Adrenal gland (tissue), 12 donors: ENCODE measurements around the gene TBC1D21. TPM values are rescaled to one million over a fixed set of nuclear protein-coding genes. Genes with fewer than 3 reads are reported as not detected.
A peak's percentile ranks its signal among the peaks of the same experiment; 100 is the strongest.

Source experiments
- DNase-seq, 7 donors: peaks; one replicate each; pipeline ENCODE4 v3.0.0-alpha.2; 2019 to 2020
- H3K27ac ChIP-seq, 5 donors: fragments of 200-600 bp; sonication (generic) in 4 of 5; 1 replicate in 3 of 5; 2 replicates in 2 of 5; pipeline versions ENCODE4 v1.5.1 to v1.8.0; 2016 to 2020; ENCODE audit warnings: mild to moderate bottlenecking in 1 of 5
- H3K27me3 ChIP-seq: fragments of 200-600 bp; 2 replicates; pipeline ENCODE4 v1.8.0; 2021
- H3K36me3 ChIP-seq, 2 donors: fragments of 200-600 bp; replicated peaks in 1 of 2; 1 replicate in 1 of 2; 2 replicates in 1 of 2; pipeline versions ENCODE4 v1.5.1 to v1.8.0; 2018 to 2022
- H3K4me1 ChIP-seq, 2 donors: fragments of 200-600 bp; replicated peaks in 1 of 2; 1 replicate in 1 of 2; 2 replicates in 1 of 2; pipeline versions ENCODE4 v1.5.1 to v1.8.0; 2018 to 2021
- H3K4me3 ChIP-seq, 4 donors: fragments of 200-600 bp; sonication (generic) in 3 of 4; one replicate each; pipeline ENCODE4 v1.5.1; 2016 to 2018
- H3K9me3 ChIP-seq, 3 donors: fragments of 200-600 bp; sonication (generic) in 1 of 3; replicated peaks in 1 of 3; 1 replicate in 2 of 3; 2 replicates in 1 of 3; pipeline versions ENCODE4 v1.5.1 to v1.8.0; 2016 to 2021
- CTCF ChIP-seq, 6 experiments: fragments of 450-650 bp in 4 of 6; fragments of 200-600 bp in 2 of 6; sonication (generic) in 1 of 6; IDR thresholded peaks; 1 replicate in 5 of 6; 2 replicates in 1 of 6; pipeline versions ENCODE4 v1.5.1 to v1.8.0; 2016 to 2021; ENCODE audit warnings: antibody characterized with exemption in 6 of 6, mild to moderate bottlenecking in 2 of 6, moderate library complexity in 1 of 6
- POLR2A ChIP-seq, 2 donors: fragments of 450-650 bp; IDR thresholded peaks; one replicate each; pipeline ENCODE4 v1.6.1; 2017; ENCODE audit warnings: antibody characterized with exemption in 2 of 2, mild to moderate bottlenecking in 2 of 2, moderate library complexity in 1 of 2
- WGBS, 4 donors: extraction: QIAGEN DNeasy Blood & Tissue Kit in 2 of 4; methylation state at CpG; one replicate each; pipeline versions ENCODE4 v1.1.5 to v1.1.7; 2013 to 2017; 5-methylcytosine and 5-hydroxymethylcytosine counted together
- intact Hi-C, 2 donors: fragments of 100-400 bp; cut with DNase I; formaldehyde crosslinking; loops; one replicate each; pipeline versions ENCODE4 v1.14.1 to v1.15.0; 2022 to 2023
- polyA plus RNA-seq, 3 donors: library from polyadenylated mRNA; stranded (reverse); fragments of 200-250 nt in 2 of 3; fragments of 350-450 nt in 1 of 3; fragmentation: Illumina TruSeq in 1 of 3; extraction: RNeasy Lipid Tissue Mini Kit (QIAGEN cat#74804) in 1 of 3; gene quantifications; one replicate each; pipeline ENCODE4 v1.2.3, GENCODE V29; 2013 to 2014
- total RNA-seq, 9 donors: library from RNA; depleted of rRNA in 4 of 9; stranded (reverse); fragments of >200 nt in 4 of 9; fragments of 120-200 nt in 1 of 9; fragmentation: NEBNext Ultra II Directional in 1 of 9; extraction: Animal tissue kit (Norgen Biotek cat#: 25700) in 1 of 9; gene quantifications; one replicate each; pipeline versions ENCODE4 v1.1.0 to v1.2.4, GENCODE V29; 2013 to 2023
- donor health status: healthy with polysubstance abuse.
- donor health status: Bipolar disorder and iron deficiency.
- donor health status: DM: yes; HTN: yes; CAD: no.
- donor health status: DM: no; HTN: no; CAD: no.
- donor health status: DM: no; HTN: no; CAD: no.
- donor health status: DM: yes; HTN: yes; CAD: no.

TBC1D21 gene
- total and polyA plus RNA-seq, 12 donors, result not detected

GRCh38 chr15:73930371-73930770 lies 57.0 kb downstream of the TBC1D21 start:
- Histone ChIP-seq H3K27me3 (peaks cover 5% of the 10 kb centered on the region), H3K36me3 (no peaks in the 10 kb centered on the region), H3K9me3 (no peaks in the 10 kb centered on the region), H3K4me1 (peaks cover 6 to 19% of the 10 kb centered on the region in 2 donors), H3K4me3 (no peak overlapping the region), H3K27ac (peak overlapping the region in 2 of 5 donors; percentile 17 to 66)
- intact Hi-C loops, result no loop called here
- 65 to 84% (median 70%) methylated on average over 7 to 8 of the region's 8 CpGs for WGBS, 4 donors
- DNase-seq, result no peak
- no peak for TF ChIP-seq CTCF (IDR thresholded peaks at IDR 0.05)
- TF ChIP-seq POLR2A (IDR thresholded peaks at IDR 0.05), result no peak

GRCh38 chr15:73930790-73931281 lies 57.5 kb downstream of the TBC1D21 start:
- 60 to 83% (median 64%) methylated on average over 4 to 7 of the region's 7 CpGs for WGBS, 4 donors
- Histone ChIP-seq H3K27ac (peak overlapping the region in 1 of 5 donors; percentile 66), H3K4me1 (peaks cover 6 to 19% of the 10 kb centered on the region in 2 donors), H3K27me3 (peaks cover 5% of the 10 kb centered on the region), H3K36me3 (no peaks in the 10 kb centered on the region), H3K4me3 (no peak overlapping the region), H3K9me3 (no peaks in the 10 kb centered on the region)
- intact Hi-C loops, result no loop called here
- DNase-seq, result peak in 3 of 7 donors; percentile 44 to 90 (median 56)
- TF ChIP-seq CTCF (IDR thresholded peaks at IDR 0.05), result no peak
- no peak for TF ChIP-seq POLR2A (IDR thresholded peaks at IDR 0.05)

GRCh38 chr15:73931441-73931840 lies 58.1 kb downstream of the TBC1D21 start:
- WGBS, 4 donors, result 60 to 71% (median 67%) methylated on average over 2 of the region's 2 CpGs
- no peak for TF ChIP-seq POLR2A (IDR thresholded peaks at IDR 0.05)
- TF ChIP-seq CTCF (IDR thresholded peaks at IDR 0.05), result no peak
- peaks cover 6 to 19% of the 10 kb centered on the region in 2 donors for H3K4me1 ChIP-seq
- peaks cover 5% of the 10 kb centered on the region for H3K27me3 ChIP-seq
- intact Hi-C loops, result no loop called here
- H3K4me3 ChIP-seq, result no peak overlapping the region
- no peak overlapping the region for H3K27ac ChIP-seq
- DNase-seq, result no peak
- H3K9me3 ChIP-seq, result no peaks in the 10 kb centered on the region
- no peaks in the 10 kb centered on the region for H3K36me3 ChIP-seq

- intact Hi-C loops, result no loop called here
- Histone ChIP-seq H3K27me3 (peaks cover 5% of the 10 kb centered on the region), H3K9me3 (no peaks in the 10 kb centered on the region), H3K4me1 (peaks cover 0 to 18% of the 10 kb centered on the region in 2 donors), H3K4me3 (no peak overlapping the region), H3K36me3 (no peaks in the 10 kb centered on the region), H3K27ac (no peak overlapping the region)
- WGBS, 4 donors, result 59 to 70% (median 63%) methylated on average over 6 of the region's 6 CpGs
- no peak for TF ChIP-seq CTCF (IDR thresholded peaks at IDR 0.05)
- no peak for TF ChIP-seq POLR2A (IDR thresholded peaks at IDR 0.05)
- DNase-seq, result no peak
Observed at GRCh38 chr15:73932381-73933191, 59.2 kb downstream of the TBC1D21 start.
